ENCODE data around the gene ATP7B. TPM values are rescaled to one million over a fixed set of nuclear protein-coding genes. Genes with fewer than 3 reads are reported as not detected.
"Not testable (repeated sequence)": the region's sequence is repeated elsewhere in the genome, so short reads cannot be mapped to it uniquely, and the experiment has no call there.

The ATP7B gene
- total and polyA plus RNA-seq, 12 donors: 0.80 to 5.6 (median 2.9) TPM

GRCh38 chr13:51993713-51994112 lies 17.5 kb downstream of the ATP7B start:
- intact Hi-C loops (cut with DNase I): no loop called here
- H3K36me3 ChIP-seq (replicated peaks in 1 of 2): no peaks in the 10 kb centered on the region
- WGBS, 4 donors: 86 to 95% (median 93%) methylated on average over 2 of the region's 2 CpGs
- DNase-seq: no peak
- TF ChIP-seq, protein P1, sequence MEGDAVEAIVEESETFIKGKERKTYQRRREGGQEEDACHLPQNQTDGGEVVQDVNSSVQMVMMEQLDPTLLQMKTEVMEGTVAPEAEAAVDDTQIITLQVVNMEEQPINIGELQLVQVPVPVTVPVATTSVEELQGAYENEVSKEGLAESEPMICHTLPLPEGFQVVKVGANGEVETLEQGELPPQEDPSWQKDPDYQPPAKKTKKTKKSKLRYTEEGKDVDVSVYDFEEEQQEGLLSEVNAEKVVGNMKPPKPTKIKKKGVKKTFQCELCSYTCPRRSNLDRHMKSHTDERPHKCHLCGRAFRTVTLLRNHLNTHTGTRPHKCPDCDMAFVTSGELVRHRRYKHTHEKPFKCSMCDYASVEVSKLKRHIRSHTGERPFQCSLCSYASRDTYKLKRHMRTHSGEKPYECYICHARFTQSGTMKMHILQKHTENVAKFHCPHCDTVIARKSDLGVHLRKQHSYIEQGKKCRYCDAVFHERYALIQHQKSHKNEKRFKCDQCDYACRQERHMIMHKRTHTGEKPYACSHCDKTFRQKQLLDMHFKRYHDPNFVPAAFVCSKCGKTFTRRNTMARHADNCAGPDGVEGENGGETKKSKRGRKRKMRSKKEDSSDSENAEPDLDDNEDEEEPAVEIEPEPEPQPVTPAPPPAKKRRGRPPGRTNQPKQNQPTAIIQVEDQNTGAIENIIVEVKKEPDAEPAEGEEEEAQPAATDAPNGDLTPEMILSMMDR (IDR thresholded peaks at IDR 0.05): no peak
- no peak for TF ChIP-seq POLR2A (IDR thresholded peaks at IDR 0.05)
- no peaks in the 10 kb centered on the region for H3K9me3 ChIP-seq (replicated peaks in 1 of 3)
- H3K27ac ChIP-seq: no peak overlapping the region
- no peaks in the 10 kb centered on the region for H3K27me3 ChIP-seq
- no peak overlapping the region for H3K4me3 ChIP-seq
- no peaks in the 10 kb centered on the region for H3K4me1 ChIP-seq (replicated peaks in 1 of 2)

GRCh38 chr13:51988988-51989618 lies 22.1 kb downstream of the ATP7B start:
- no peak overlapping the region for H3K27ac ChIP-seq
- H3K36me3 ChIP-seq (replicated peaks in 1 of 2): no peaks in the 10 kb centered on the region
- 75 to 82% (median 79%) methylated on average over 3 of the region's 3 CpGs for WGBS, 4 donors
- H3K9me3 ChIP-seq (replicated peaks in 1 of 3): no peaks in the 10 kb centered on the region
- H3K27me3 ChIP-seq: no peaks in the 10 kb centered on the region
- no peak for DNase-seq
- no peak overlapping the region for H3K4me3 ChIP-seq
- intact Hi-C loops (cut with DNase I): no loop called here
- no peaks in the 10 kb centered on the region for H3K4me1 ChIP-seq (replicated peaks in 1 of 2)
- TF ChIP-seq, protein P1 (IDR thresholded peaks at IDR 0.05): no peak
- no peak for TF ChIP-seq POLR2A (IDR thresholded peaks at IDR 0.05)

GRCh38 chr13:51984904-51985303 lies 26.3 kb downstream of the ATP7B start:
- H3K36me3 ChIP-seq (replicated peaks in 1 of 2); H3K27ac ChIP-seq; H3K9me3 ChIP-seq (replicated peaks in 1 of 3); intact Hi-C loops (cut with DNase I); H3K27me3 ChIP-seq; H3K4me3 ChIP-seq; DNase-seq; H3K4me1 ChIP-seq (replicated peaks in 1 of 2): not testable (repeated sequence)
- WGBS, 4 donors: 74 to 89% (median 81%) methylated on average over 4 of the region's 4 CpGs

DNA sequence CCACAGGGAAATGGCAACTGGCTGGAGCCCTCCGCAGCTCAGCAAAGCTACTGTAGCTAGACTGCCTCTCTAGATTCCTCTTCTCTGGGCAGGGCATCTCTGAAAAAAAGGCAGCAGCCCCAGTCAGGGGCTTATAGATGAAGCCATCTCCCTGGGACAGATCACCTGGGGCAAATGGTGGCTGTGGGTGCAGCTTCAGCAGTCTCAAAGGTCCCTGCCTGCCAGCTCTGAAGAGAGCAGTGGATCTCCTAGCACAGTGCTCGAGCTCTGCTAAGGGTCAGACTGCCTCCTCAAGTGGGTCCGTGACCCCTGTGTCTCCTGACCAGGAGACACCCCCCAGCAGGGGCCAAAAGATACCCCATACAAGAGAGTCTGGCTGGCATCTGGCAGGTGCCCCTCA lies 28.0 kb downstream of the ATP7B start:
- H3K27ac ChIP-seq; intact Hi-C loops (cut with DNase I); H3K4me1 ChIP-seq (replicated peaks in 1 of 2); H3K27me3 ChIP-seq; DNase-seq; H3K36me3 ChIP-seq (replicated peaks in 1 of 2); H3K9me3 ChIP-seq (replicated peaks in 1 of 3); H3K4me3 ChIP-seq: not testable (repeated sequence)
- WGBS, 4 donors: 83 to 93% (median 91%) methylated on average over 2 to 3 of the region's 3 CpGs

- Histone ChIP-seq H3K27me3 (no peaks in the 10 kb centered on the region), H3K9me3 (replicated peaks in 1 of 3) (no peaks in the 10 kb centered on the region), H3K4me3 (no peak overlapping the region), H3K27ac (no peak overlapping the region), H3K4me1 (replicated peaks in 1 of 2) (no peaks in the 10 kb centered on the region), H3K36me3 (replicated peaks in 1 of 2) (no peaks in the 10 kb centered on the region)
- intact Hi-C loops (cut with DNase I): no loop called here
- 75 to 84% (median 80%) methylated on average over 4 of the region's 4 CpGs for WGBS, 4 donors
- TF ChIP-seq POLR2A (IDR thresholded peaks at IDR 0.05): no peak
- TF ChIP-seq, protein P1 (IDR thresholded peaks at IDR 0.05): no peak
- no peak for DNase-seq
Measured at GRCh38 chr13:51981355-51981754, 29.9 kb downstream of the ATP7B start.
